COLO829 (cell line): Measurements from ENCODE around the gene DCTPP1.
"Not testable (repeated sequence)": the region's sequence is repeated elsewhere in the genome, so short reads cannot be mapped to it uniquely, and the experiment has no call there.

Experiments
- DNase-seq: peaks from one replicate; pipeline ENCODE4 v3.0.0; 2012; ENCODE audit warnings: low spot score

Gene DCTPP1

DNA sequence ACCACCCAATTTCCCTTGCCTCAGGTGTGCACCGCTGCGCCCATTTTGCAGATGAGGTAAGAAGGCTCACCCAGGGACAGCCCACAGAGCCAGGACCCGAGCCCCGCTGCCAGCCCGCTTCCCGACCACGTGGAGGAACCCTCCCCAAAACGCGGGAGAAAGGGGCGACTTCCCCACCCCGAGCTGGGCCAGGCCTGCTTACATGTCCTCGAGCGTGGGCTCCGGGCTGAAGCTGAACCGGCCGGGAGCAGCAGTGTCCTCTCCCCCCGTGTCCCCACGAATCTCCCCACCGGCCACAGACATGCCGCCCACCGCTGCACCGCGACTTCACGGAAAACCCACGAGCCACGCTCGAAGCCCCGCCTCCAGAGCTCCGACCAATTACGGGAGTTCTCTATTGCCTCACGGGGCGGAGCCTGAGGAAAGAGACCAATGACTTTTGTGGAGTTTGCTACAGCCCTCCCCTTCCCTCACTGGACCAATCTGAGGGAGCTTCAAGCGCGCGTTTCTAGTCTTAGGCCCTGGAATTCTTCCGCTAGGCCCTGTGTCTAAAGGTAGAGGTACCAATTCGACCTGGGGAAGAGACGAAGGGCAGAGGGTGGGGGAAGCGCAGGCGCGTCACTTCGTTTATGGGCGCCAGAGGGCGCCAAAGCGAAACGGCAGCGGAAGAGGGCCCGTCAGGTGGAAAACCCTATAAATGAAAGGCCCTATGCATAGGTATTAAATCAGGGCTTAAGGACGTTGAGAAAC lies at the start of gene DCTPP1:
TSS of gene DCTPP1 (minus strand) at position 353 of the 750 bp plus-strand sequence. CDS start at position 303, 50 bp downstream.
- DNase-seq: peak; percentile 95

DNA sequence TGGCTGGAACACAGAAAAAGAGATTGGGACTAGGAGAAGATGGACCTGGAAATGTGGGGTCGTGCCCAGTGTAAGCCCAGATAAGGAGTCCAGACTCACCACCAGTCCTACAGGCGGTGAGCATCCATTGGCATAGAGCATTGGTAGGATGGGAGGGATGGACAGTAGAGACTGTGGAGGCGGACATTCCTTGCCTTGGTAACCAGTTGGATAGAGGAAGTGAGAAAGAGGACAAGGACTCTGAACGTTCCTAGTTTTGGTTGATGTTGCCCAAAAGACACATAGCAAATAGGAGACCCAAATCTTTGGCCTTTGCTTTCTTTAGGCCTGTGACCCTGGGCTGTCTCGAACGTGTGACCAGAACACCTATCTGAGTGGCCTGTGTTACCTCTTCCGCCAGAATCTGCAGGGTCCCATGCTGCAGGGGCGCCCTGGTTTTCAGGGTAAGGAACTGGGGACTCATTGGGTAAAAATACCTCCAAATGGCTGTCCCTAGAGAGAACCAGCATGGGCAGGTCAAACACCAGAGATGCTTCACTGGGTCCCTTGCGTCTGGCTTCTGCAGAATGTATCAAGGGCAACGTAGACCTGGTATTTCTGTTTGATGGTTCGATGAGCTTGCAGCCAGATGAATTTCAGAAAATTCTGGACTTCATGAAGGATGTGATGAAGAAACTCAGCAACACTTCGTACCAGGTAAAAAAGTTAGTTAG lies 49.1 kb upstream of the DCTPP1 start:
- no peak for DNase-seq

DNA sequence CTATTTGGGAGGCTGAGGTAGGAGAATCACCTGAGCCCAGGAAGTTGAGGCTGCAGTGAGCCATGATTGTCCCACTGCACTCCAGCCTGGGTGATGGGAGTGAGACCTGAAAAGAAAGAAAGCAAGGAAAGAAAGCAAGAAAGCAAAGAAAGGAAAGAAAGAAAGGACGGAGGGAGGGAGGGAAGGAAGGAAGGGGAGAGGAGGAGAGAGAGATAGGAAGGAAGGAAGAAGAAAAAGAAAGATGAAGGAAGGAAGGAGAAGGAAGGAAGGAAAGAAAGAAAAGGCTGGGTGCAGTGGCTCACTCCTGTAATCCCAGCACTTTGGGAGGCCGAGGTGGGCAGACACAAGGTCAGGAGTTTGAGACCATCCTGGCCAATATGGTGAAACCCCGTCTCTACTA lies 47.9 kb upstream of the DCTPP1 start:
- not testable (repeated sequence) for DNase-seq

DNA sequence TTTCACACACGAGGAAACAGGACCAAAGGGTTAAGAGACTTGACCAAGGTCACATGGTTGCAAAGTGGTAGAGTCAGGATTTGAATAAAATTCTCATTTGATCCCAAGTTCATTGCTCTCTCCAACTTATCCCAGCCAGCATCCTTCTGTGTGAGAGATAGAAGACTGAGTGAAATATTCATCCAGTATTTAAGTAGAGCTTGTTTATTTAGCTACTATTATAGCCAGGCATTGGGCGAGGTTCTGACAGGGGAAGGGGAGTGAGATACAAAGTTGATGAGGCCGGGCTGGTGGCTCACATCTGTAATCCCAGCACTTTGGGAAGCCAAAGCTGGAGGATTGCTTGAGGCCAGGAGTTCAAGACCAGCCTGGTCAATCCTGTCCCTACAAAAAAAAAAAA lies 47.2 kb upstream of the DCTPP1 start:
- no peak for DNase-seq

DNA sequence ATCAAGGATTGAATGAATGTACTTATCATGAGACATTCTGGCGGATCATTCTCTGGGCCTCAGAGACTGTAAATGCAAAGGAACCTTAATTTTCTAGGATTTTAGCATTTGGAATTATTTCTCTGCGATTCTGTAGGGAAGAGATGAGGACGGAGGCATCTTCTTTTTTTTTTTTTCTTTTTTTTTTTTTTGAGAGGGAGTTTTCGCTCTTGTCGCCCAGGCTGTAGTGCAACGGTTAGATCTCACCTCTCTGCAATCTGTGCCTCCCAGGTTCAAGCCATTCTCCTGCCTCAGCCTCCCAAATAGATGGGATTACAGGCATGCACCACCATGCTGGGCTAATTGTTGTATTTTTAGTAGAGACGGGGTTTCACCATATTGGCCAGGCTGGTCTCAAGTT lies 44.9 kb upstream of the DCTPP1 start:
- DNase-seq: no peak

DNA sequence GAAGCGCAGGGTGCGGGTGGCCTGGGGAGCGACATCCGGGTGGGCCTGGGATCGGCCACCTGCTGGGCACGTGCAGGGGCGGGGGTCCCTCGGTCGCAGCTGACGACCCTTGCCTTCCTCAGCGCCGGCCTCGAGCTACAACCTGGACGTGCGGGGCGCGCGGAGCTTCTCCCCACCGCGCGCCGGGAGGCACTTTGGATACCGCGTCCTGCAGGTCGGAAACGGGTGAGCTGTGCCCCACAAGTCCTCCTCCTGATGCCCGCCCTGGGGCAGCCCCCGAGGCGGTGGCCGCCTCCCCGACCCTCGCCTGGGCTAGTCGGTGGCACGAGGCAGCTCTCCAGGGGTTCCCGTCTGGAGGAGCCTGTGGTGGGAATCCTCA lies 44.2 kb upstream of the DCTPP1 start:
- no peak for DNase-seq

DNA sequence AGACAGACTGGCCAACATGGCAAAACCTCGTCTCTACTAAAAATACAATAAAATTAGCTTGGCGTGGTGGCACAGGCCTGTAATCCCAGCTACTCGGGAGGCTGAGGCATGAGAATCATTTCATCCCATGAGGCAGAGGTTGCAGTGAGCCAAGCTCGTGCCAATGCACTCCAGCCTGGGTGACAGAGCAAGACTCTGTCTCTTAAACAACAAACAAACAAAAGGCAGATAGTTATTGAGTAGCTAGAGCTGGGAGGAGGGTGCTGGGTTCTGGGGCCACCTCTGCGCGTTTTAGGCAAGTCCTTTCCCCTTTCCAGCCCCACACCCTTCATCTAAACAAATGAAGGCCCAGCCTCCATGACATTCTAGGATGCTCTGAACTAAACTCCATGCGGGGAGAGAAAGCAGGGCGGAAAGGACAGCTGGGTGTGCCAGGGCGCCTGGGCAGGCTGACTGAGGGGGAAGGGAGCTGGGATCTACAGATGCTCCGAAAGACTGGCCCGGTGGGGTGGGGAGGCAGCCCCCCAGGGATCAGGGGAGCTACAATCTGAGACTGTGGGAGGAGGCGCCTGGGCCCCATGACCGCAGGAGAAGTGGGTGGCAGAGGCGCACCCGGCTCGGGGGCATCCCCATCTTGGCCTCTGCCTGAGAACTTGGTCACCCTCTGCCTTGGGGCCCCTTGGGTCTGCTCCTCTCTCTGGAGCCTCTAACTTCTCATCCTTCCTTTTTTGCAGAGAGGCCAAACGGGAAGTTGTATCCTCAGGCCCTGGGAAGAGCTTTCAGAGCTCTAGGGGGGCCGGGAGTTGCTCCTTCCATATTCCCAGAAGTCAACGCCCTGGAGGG lies 43.6 kb upstream of the DCTPP1 start:
- no peak for DNase-seq

DNA sequence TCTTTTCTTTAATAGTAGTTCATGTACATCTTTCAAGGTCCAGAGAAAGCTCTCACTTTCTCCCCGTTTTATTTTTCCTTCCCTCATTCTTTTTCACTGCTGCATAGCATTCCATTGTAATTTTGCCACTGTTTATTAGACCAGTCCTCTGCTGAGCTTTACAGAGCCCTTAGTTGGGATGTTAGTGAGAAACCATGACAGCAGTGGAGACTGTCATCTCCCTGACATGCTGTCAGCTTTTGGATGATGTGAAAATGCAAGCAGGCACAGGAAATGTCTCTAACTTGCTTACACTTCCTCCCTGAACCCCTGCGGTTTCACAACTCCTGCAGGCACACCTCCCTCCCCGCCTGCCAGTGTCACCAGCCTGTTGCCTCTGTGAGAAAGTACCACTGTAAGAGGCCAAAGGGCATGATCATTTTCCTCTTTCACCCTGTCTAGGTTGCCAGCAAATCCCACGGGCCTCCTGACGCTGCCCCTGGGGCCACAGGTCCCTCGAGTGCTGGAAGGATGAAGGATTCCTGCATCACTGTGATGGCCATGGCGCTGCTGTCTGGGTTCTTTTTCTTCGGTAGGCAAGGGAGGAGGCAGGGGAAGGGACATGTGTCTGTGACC lies 42.6 kb upstream of the DCTPP1 start, which contains the start of gene ITGAL:
TSS of gene ITGAL (plus strand) at position 415 of the 615 bp plus-strand sequence. CDS start at position 511, 96 bp downstream.
- no peak for DNase-seq

DNA sequence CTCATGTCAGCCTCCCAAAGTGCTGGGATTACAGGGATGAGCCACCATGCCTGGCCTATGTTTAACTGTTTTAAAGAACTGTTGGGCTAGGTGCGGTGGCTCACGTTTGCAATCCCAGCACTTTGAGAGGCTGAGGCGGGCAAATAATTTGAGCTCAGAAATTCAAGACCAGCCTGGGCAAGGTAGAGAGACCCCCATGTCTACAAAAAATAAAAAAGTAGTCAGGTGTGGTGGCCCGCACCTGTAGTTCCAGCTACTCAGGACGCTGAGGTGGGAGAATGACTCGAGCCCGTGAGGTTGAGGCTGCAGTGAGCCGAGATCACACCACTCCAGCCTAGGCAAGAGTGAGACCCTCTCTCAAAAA lies 40.8 kb upstream of the DCTPP1 start:
- DNase-seq: no peak

DNA sequence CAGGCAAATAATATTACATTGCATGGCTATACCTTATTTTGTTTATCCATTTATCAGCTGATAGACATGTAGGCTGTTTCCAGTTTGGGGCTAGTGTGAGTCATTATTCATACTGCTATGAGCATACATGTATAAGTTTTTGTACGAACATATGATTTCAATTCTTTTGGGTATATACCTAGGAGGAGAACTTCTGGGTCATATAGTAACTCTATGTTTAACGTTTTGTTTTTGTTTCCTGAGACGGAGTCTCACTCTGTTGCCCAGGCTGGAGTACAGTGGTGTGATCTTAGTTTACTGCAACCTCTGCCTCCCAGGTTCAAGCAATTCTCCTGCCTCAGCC lies 40.3 kb upstream of the DCTPP1 start:
- DNase-seq: no peak

DNA sequence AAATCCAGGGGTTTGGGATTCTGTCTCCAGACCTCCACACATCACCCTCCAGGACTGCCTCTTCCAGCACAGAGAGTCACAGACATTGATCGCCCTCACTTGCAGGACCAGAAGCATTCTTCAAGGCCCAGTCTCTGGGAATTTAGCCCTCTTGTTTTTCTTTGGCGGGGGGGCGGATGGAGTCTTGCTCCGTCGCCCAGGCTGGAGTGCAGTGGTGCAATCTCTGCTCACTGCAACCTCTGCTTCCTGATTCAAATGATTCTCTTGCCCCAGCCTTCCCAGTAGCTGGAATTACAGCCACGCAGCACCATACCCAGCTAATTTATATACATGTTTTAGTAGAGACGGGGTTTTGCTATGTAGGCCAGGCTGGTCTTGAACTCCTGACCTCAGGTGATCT lies 34.2 kb upstream of the DCTPP1 start:
- DNase-seq: no peak

DNA sequence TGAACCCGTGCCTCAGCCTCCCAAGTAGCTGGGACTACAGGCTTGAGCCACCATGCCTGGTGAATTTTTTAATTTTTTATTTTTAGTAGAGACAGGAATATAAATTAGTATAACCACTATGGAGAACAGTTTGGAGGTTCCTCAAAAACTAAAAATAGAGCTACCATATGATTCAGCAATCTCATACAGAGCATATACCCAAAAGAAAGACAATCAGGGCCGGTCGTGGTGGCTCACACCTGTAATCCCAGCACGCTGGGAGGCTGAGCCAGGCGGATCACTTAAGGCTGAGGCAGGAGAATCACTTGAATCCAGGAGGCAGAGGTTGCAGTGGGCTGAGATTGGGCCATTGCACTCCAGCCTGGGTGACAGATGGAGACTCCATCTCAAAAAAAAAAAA lies 31.6 kb upstream of the DCTPP1 start:
- DNase-seq: not testable (repeated sequence)

DNA sequence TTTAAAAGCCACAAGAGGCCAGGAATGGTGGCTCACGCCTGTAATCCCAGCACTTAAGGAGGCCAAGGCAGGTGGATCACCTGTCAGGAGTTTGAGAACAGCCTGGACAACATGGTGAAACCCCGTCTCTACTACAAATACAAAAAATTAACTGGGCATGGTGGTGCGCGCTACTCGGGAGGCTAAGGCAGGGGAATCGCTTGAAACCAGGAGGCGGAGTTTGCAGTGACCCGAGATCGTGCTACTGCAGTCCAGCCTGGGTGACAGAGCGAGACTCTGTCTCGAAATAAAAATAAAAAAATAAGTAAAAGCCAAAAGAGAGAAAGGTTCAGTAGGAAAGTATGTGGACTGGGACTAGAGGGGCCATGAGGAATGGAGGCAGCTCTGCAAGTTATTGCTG lies 29.6 kb upstream of the DCTPP1 start:
- no peak for DNase-seq

DNA sequence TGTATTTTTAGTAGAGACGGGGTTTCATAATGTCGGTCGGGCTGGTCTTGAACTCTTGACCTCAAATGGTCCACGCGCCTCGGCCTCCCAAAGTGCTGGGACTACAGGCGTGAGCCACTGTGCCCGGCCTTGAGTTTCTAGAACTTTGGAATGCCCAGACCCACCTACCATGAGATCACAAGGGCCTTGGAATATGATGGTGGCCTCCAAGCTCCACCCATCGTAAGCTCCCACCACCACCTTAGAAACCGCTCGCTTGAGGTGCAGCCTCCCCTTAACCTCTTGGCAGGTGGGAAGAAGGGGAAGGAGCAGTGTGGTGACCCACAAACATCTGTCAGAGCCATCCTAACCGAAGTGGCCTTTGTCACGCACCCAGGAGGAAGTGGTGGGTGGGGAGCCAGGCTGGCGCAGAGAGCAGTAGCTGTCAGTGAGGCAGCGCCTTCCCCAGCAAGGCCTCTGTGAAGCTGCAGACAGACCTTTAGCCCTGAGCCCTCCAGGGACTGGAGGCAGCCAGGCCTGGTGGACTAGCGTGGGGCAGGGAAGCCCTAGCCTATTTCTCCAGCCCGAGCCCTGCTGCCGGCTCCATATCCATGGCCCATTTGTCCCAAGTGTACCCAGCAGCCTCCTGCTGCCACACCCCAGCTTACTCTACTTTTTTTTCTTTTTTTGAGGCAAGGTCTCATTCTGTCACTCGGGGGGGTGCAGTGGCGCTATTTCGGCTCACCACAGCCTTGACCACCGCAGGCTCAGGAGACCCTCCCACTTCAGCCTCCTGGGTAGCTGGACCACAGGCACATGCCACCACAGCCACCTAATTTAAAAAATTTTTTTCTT lies 28.9 kb upstream of the DCTPP1 start:
- DNase-seq: no peak

DNA sequence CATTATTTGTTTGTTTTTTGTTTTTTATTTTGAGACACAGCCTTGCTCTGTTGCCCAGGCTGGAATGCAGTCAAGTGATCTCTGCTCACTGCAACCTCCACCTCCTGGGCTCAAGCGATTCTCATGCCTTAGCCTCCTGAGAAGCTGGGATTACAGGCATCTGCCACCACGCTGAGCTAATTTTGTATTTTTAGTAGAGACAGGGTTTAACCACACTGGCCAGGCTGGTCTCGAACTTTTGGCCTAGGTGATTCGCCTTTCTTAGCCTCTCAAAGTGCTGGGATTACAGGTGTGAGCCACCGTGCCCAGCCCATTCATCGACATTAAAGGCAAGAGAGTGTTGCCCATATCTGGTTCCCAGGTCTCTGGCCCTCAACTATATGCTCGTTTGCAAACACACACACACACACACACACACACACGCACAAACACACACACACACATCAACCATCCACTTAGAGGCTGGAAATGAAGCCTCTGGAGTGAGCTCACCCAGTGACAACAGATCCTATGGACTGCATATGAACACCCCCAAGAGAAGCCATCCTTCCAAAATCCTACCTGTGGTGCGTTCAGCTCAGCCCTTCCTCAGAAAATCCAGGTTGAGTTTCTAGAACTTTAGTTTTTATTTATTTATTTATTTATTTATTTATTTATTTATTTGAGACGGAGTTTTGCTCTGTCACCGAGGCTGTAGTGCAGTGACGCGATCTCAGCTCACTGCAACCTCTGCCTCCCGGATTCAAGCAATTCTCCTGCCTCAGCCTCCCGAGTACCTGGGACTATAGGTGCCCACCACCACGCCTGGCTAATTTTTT lies 28.1 kb upstream of the DCTPP1 start:
- DNase-seq: no peak

DNA sequence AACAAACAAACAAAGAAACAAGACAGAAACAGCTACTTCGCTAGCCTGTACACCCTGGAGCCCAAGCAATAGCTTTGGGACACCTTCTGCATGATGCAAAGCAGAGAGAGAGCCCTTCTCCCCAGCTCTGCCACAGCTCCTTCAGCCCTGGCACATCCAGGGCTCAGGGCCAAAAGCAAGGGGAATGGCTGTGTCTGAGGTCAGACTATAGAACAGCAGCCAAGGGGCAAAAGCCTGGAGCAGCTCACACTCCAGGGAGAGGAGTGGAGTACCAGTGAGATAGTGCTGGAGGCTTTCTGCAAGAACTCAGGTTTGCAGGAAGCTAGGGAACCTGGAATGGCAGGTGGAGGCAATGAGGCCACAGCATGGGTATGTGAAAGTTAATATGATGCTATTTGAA lies 27.4 kb upstream of the DCTPP1 start:
- no peak for DNase-seq

DNA sequence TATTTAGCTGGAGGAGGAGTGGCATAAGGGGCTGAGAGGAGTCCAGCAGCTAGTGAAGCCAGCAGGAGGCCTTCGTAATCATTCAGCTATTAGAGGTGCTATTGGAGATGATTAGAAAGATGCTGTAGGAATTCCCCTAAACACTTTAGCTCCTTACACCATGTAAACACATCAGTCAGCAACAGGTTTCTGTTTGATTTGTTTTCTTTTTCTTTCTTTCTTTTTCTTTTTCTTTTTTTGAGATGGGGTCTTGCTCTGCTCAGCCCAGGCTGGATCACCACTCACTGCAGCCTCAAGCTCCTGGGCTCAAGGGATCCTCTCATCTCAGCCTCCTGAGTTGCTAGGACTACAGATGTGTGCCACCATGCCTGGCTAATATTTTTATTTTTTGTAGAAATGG lies 26.5 kb upstream of the DCTPP1 start:
- no peak for DNase-seq

DNA sequence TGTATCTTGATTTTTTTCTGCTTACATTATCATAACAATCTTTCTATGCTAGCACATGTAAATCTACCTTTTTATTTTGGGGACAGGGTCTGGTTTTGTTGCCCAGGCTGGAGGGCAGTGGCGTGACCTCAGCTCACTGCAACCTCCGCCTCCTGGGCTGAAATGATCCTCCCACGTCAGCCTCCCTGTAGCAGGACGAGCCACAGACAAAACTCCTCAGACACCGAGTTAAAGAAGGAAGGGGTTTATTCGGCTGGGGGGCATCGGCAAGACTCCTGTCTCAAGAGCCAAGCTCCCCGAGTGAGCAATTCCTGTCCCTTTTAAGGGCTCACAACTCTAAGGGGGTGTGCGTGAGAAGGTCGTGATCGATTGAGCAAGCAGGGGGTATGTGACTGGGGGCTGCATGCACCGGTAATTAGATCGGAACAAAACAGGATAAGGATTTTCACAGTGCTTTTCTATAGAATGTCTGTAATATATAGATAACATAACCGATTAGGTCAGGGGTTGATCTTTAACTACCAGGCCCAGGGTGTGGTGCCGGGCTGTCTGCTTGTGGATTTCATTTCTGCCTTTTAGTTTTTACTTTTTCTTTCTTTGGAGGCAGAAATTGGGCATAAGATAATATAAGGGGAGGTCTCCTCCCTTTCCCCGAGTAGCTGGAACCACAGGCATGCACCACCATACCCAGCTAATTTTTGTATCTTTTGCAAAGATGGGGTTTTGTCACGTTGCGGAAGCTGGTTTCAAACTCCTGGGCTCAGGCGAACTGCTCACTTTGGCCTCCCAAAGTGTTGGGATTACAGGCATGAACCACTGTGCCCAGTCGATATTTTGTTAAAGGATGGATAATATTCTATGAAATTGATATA lies 23.1 kb upstream of the DCTPP1 start:
- DNase-seq: not testable (repeated sequence)

DNA sequence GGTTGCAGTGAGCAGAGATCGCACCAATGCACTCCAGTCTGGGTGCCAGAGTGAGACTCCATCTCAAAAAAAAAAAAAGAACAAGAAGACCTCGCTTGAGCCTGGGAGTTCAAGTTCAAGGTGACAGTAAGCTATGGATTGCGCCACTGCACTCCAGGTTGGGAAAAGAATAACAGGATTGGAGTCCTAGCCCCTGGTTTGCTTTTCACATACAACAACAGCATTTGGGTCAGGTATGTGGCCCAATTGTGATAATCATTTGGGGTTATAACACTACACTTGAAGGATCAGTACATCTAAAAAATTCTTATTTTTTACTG lies 19.2 kb upstream of the DCTPP1 start:
- DNase-seq: no peak
